Aorta (tissue), 5 donors: ENCODE measurements around the gene ARHGAP22. TPM values are rescaled to one million over a fixed set of nuclear protein-coding genes. Genes with fewer than 3 reads are reported as not detected.

Source experiments
- ATAC-seq: fragments of 200-7000 bp; cut with Tn5 transposase; one replicate; pipeline ENCODE4 v1.9.1; 2022; ENCODE audit warnings: moderate library complexity; ENCODE audit not compliant: low FRiP score
- DNase-seq, 2 donors: peaks; one replicate each; pipeline ENCODE4 v3.0.0-alpha.2; 2020
- H3K27ac ChIP-seq, 2 donors: one replicate each; pipeline ENCODE4 v1.5.1; 2013; ENCODE audit warnings: low read length in 2 of 2, mild to moderate bottlenecking in 2 of 2, moderate library complexity in 2 of 2, control low read depth in 1 of 2, inconsistent platforms in 1 of 2, low read depth in 1 of 2
- H3K27me3 ChIP-seq, 2 donors: one replicate each; pipeline ENCODE4 v1.6.1; 2013; ENCODE audit warnings: control low read depth in 1 of 2, low read length in 1 of 2, mild to moderate bottlenecking in 1 of 2, moderate library complexity in 1 of 2; ENCODE audit not compliant: insufficient read depth in 2 of 2, control insufficient read depth in 1 of 2
- H3K36me3 ChIP-seq, 2 donors: one replicate each; pipeline ENCODE4 v1.6.1; 2013; ENCODE audit warnings: control low read depth in 1 of 2, low read length in 1 of 2, mild to moderate bottlenecking in 1 of 2; ENCODE audit not compliant: insufficient read depth in 2 of 2, control insufficient read depth in 1 of 2
- H3K4me1 ChIP-seq, 2 donors: one replicate each; pipeline ENCODE4 v1.6.1; 2013; ENCODE audit warnings: low read length in 2 of 2, control low read depth in 1 of 2, mild to moderate bottlenecking in 1 of 2, moderate library complexity in 1 of 2; ENCODE audit not compliant: insufficient read depth in 2 of 2, control insufficient read depth in 1 of 2
- H3K4me3 ChIP-seq, 2 donors: one replicate each; pipeline ENCODE4 v1.5.1; 2013; ENCODE audit warnings: low read length in 2 of 2, control low read depth in 1 of 2, mild to moderate bottlenecking in 1 of 2
- H3K9me3 ChIP-seq: one replicate; pipeline ENCODE4 v1.6.1; 2013; ENCODE audit warnings: mild to moderate bottlenecking, low read length; ENCODE audit not compliant: control insufficient read depth
- WGBS, 2 donors: extraction: QIAGEN DNeasy Blood & Tissue Kit; methylation state at CpG; one replicate each; pipeline ENCODE4 v1.1.7; 2013; 5-methylcytosine and 5-hydroxymethylcytosine counted together
- intact Hi-C, 2 donors: fragments of 100-400 bp; cut with DNase I; formaldehyde crosslinking; loops; one replicate each; pipeline versions ENCODE4 v1.14.2 to v1.15.0; 2022
- long read RNA-seq, 2 donors: library from polyadenylated mRNA; unstranded; transcript quantifications; one replicate each; pipeline ENCODE4 v2.0.0, GENCODE V29; 2020 to 2021
- polyA plus RNA-seq, 2 donors: library from polyadenylated mRNA; stranded (reverse); fragments of 200-250 nt; gene quantifications; one replicate each; pipeline ENCODE4 v1.2.3, GENCODE V29; 2013
- total RNA-seq, 2 donors: library from RNA; stranded (reverse); fragmentation: NEBNext Ultra II Directional; extraction: Animal tissue kit (Norgen Biotek cat#: 25700); gene quantifications; one replicate each; pipeline ENCODE4 v1.2.1, GENCODE V29; 2021
- donor health status: healthy with polysubstance abuse.
- donor health status: Bipolar disorder and iron deficiency.
- donor health status: DM: no; HTN: no; CAD: no.
- donor health status: DM: no; HTN: no; CAD: no.
- donor health status: DM: yes; HTN: yes; CAD: no.

The ARHGAP22 gene
- total RNA-seq = 10 to 100 TPM; 19.1 to 29.1 TPM
- 10 to 100 TPM in 1 of 2 donors, 1 to 10 TPM in 1; 6.1 to 15.1 TPM for polyA plus RNA-seq
- long read RNA-seq, donor 1, transcript ARHGAP22-201 (10 exons, 2,751 nt) = major isoform, 13 of 49 reads
- long read RNA-seq, donor 1, partial matches to known transcripts = 3 of 49 reads
- long read RNA-seq, donor 1, other reads (novel, unspliced or antisense) = 27 of 49 reads
- long read RNA-seq, donor 2, partial matches to known transcripts = 3 of 17 reads
- long read RNA-seq, donor 2, other reads (novel, unspliced or antisense) = 9 of 17 reads

GRCh38 chr10:48604991-48605508, at the start of gene ARHGAP22:
ARHGAP22 (minus strand) TSS chr10:48605073; CDS start chr10:48604796, 277 bp downstream.
- no peaks in the 10 kb centered on the region for H3K4me1 ChIP-seq
- intact Hi-C loops = loop anchor here in 1 of 2 donors (5.0 kb wide), 2 partner anchors 52 to 243 kb away; no protein-coding TSS in a partner anchor
- DNase-seq = peak; percentile 72 to 91
- no peaks in the 10 kb centered on the region for H3K36me3 ChIP-seq
- 1% methylated on average over 30 of the region's 30 CpGs for whole genome bisulfite sequencing, 2 donors
- H3K4me3 ChIP-seq = peak within 1 kb of the TSS; percentile 11 to 47
- no peaks in the 10 kb centered on the region for H3K27me3 ChIP-seq
- peak; percentile 85 for ATAC-seq
- H3K9me3 ChIP-seq = no peaks in the 10 kb centered on the region
- H3K27ac ChIP-seq = no peak within 1 kb of the TSS

GRCh38 chr10:48653944-48654698, 49.2 kb upstream of the ARHGAP22 start:
- DNase-seq (no peak), ATAC-seq (no peak)
- 91 to 95% methylated on average over 4 of the region's 4 CpGs for WGBS, 2 donors
- H3K9me3 ChIP-seq = no peaks in the 10 kb centered on the region
- no peaks in the 10 kb centered on the region for H3K27me3 ChIP-seq
- H3K4me3 ChIP-seq = no peak overlapping the region
- no peaks in the 10 kb centered on the region for H3K4me1 ChIP-seq
- no peak overlapping the region for H3K27ac ChIP-seq
- no peaks in the 10 kb centered on the region for H3K36me3 ChIP-seq
- intact Hi-C loops = loop anchor here (2.0 to 10.0 kb wide), 3 partner anchors 19 to 129 kb away; no protein-coding TSS in a partner anchor

DNA sequence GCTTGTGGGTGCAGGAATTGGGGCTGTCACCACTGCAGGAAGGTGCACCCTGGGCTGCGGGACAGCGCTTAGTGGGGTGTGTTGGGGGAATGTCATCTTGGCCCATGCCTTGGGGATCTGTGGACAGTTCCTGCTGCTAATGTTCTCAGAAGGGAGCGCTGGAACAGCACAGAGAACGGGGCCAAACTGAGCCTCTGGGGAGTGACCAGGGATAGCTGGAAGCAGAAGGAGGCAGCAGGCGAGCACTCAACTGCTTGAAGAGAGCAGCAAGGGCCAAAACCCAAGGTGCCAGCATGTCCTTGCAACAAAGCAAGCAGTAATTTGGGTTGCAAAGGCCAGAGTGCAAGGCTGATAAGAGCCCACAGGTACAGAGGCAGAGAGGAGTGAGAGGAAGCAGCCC, 48.5 kb upstream of the ARHGAP22 start:
- no peaks in the 10 kb centered on the region for H3K27me3 ChIP-seq
- no peak for ATAC-seq
- no peak overlapping the region for H3K27ac ChIP-seq
- WGBS, 2 donors = 49 to 59% methylated on average over 5 of the region's 5 CpGs
- H3K36me3 ChIP-seq = no peaks in the 10 kb centered on the region
- no peak overlapping the region for H3K4me3 ChIP-seq
- H3K9me3 ChIP-seq = no peaks in the 10 kb centered on the region
- no peak for DNase-seq
- intact Hi-C loops = loop anchor here in 1 of 2 donors (10.0 kb wide), 1 partner anchor 129 kb away; no protein-coding TSS in a partner anchor
- no peaks in the 10 kb centered on the region for H3K4me1 ChIP-seq

DNA sequence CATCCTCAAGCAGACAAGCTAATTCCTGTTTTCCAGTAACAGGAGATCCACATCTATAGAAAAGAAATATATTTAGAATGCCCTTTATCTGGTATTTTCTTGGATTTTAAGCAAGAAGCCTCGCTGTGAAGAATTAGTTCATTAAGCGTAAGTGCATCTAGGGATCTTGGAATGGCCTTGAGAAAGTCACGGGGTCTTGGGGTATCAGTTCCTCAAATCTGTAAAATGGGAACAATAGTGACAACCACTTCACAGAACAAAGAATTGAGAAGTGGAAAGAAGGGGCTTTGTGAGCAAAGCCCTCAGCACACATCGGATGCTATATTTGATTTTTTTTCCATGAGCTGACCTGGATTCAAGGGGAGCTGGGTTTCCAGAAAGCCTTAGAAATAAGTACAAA, 47.5 kb upstream of the ARHGAP22 start:
- no peak overlapping the region for H3K27ac ChIP-seq
- no peak for DNase-seq
- no peaks in the 10 kb centered on the region for H3K4me1 ChIP-seq
- intact Hi-C loops = loop anchor here in 1 of 2 donors (10.0 kb wide), 1 partner anchor 128 kb away; no protein-coding TSS in a partner anchor
- no peak overlapping the region for H3K4me3 ChIP-seq
- no peaks in the 10 kb centered on the region for H3K9me3 ChIP-seq
- no peaks in the 10 kb centered on the region for H3K27me3 ChIP-seq
- WGBS, 2 donors = 83 to 88% methylated on average over 4 of the region's 4 CpGs
- no peaks in the 10 kb centered on the region for H3K36me3 ChIP-seq
- no peak for ATAC-seq

GRCh38 chr10:48651839-48652238, 47.0 kb upstream of the ARHGAP22 start:
- WGBS, 2 donors = 86 to 93% methylated on average over 4 of the region's 4 CpGs
- intact Hi-C loops = loop anchor here in 1 of 2 donors (10.0 kb wide), 1 partner anchor 127 kb away; no protein-coding TSS in a partner anchor
- ATAC-seq (no peak), DNase-seq (no peak)
- Histone ChIP-seq H3K27me3 (no peaks in the 10 kb centered on the region), H3K4me3 (no peak overlapping the region), H3K36me3 (no peaks in the 10 kb centered on the region), H3K4me1 (no peaks in the 10 kb centered on the region), H3K9me3 (no peaks in the 10 kb centered on the region), H3K27ac (no peak overlapping the region)

GRCh38 chr10:48651293-48651692, 46.4 kb upstream of the ARHGAP22 start:
- Histone ChIP-seq H3K27ac (no peak overlapping the region), H3K27me3 (no peaks in the 10 kb centered on the region), H3K4me3 (no peak overlapping the region), H3K36me3 (no peaks in the 10 kb centered on the region), H3K4me1 (no peaks in the 10 kb centered on the region), H3K9me3 (no peaks in the 10 kb centered on the region)
- no peak for ATAC-seq
- WGBS, 2 donors = 93% methylated on average over 2 of the region's 2 CpGs
- DNase-seq = no peak
- intact Hi-C loops = loop anchor here in 1 of 2 donors (10.0 kb wide), 1 partner anchor 126 kb away; no protein-coding TSS in a partner anchor

- no peak for DNase-seq
- intact Hi-C loops = no loop called here
- H3K9me3 ChIP-seq = no peaks in the 10 kb centered on the region
- no peak for ATAC-seq
- H3K4me1 ChIP-seq = no peaks in the 10 kb centered on the region
- WGBS, 2 donors = 52 to 58% methylated on average over 7 of the region's 7 CpGs
- H3K27ac ChIP-seq = peak overlapping the region in 1 of 2 donors; percentile 12
- no peak overlapping the region for H3K4me3 ChIP-seq
- H3K36me3 ChIP-seq = no peaks in the 10 kb centered on the region
- H3K27me3 ChIP-seq = no peaks in the 10 kb centered on the region
Measured at GRCh38 chr10:48649349-48649944, 44.6 kb upstream of the ARHGAP22 start.

GRCh38 chr10:48648172-48648942, 43.5 kb upstream of the ARHGAP22 start:
- no peaks in the 10 kb centered on the region for H3K36me3 ChIP-seq
- no peaks in the 10 kb centered on the region for H3K27me3 ChIP-seq
- DNase-seq (no peak), ATAC-seq (no peak)
- intact Hi-C loops = no loop called here
- no peak overlapping the region for H3K4me3 ChIP-seq
- WGBS, 2 donors = 84 to 85% methylated on average over 12 of the region's 12 CpGs
- H3K27ac ChIP-seq = no peak overlapping the region
- H3K9me3 ChIP-seq = no peaks in the 10 kb centered on the region
- no peaks in the 10 kb centered on the region for H3K4me1 ChIP-seq
